Effector memory CD4-positive, alpha-beta T cell (primary cell): ENCODE results near the gene SULT4A1.
A peak's percentile ranks its signal among the peaks of the same experiment; 100 is the strongest.

Experiments
- DNase-seq, 3 donors: peaks; one replicate each; pipeline ENCODE4 v3.0.0-alpha.2; 2020
- H3K27ac ChIP-seq: 2 replicates; pipeline ENCODE4 v1.7.0; 2013; ENCODE audit warnings: mild to moderate bottlenecking, low read length, moderate library complexity; ENCODE audit not compliant: insufficient read depth, poor library complexity, severe bottlenecking
- H3K27me3 ChIP-seq: replicated peaks from 2 replicates; pipeline ENCODE4 v1.7.0; 2013; ENCODE audit warnings: mild to moderate bottlenecking, low read length; ENCODE audit not compliant: insufficient read depth, control insufficient read depth, poor library complexity, severe bottlenecking
- H3K36me3 ChIP-seq: 2 replicates; pipeline ENCODE4 v1.7.0; 2013; ENCODE audit warnings: mild to moderate bottlenecking, low read length, moderate library complexity; ENCODE audit not compliant: control insufficient read depth, insufficient read depth
- H3K4me1 ChIP-seq: 2 replicates; pipeline ENCODE4 v1.7.0; 2013; ENCODE audit warnings: low read length, mild to moderate bottlenecking; ENCODE audit not compliant: control insufficient read depth, insufficient read depth, poor library complexity, severe bottlenecking
- H3K4me3 ChIP-seq: 2 replicates; pipeline ENCODE4 v1.7.0; 2013; ENCODE audit warnings: low read length, low read depth, mild to moderate bottlenecking; ENCODE audit not compliant: insufficient read depth, poor library complexity, severe bottlenecking
- H3K9me3 ChIP-seq: 2 replicates; pipeline ENCODE4 v1.7.0; 2013; ENCODE audit warnings: mild to moderate bottlenecking, low read length, moderate library complexity; ENCODE audit not compliant: control insufficient read depth

The SULT4A1 gene

GRCh38 chr22:43823353-43823908 lies 38.9 kb downstream of the SULT4A1 start:
- DNase-seq, result no peak
- Histone ChIP-seq H3K36me3 (no peaks in the 10 kb centered on the region), H3K9me3 (no peaks in the 10 kb centered on the region), H3K4me3 (no peak overlapping the region), H3K4me1 (no peaks in the 10 kb centered on the region), H3K27ac (no peak overlapping the region), H3K27me3 (peaks cover 3% of the 10 kb centered on the region)

- Histone ChIP-seq H3K9me3 (no peaks in the 10 kb centered on the region), H3K27me3 (peaks cover 3% of the 10 kb centered on the region), H3K36me3 (no peaks in the 10 kb centered on the region), H3K27ac (no peak overlapping the region), H3K4me1 (no peaks in the 10 kb centered on the region), H3K4me3 (no peak overlapping the region)
- DNase-seq, result no peak
These were observed 40.5 kb downstream of the SULT4A1 start for GRCh38 chr22:43821606-43822425.

- Histone ChIP-seq H3K4me1 (no peaks in the 10 kb centered on the region), H3K36me3 (no peaks in the 10 kb centered on the region), H3K27me3 (peaks cover 3% of the 10 kb centered on the region), H3K9me3 (no peaks in the 10 kb centered on the region), H3K4me3 (no peak overlapping the region), H3K27ac (no peak overlapping the region)
- no peak for DNase-seq
These were observed 41.5 kb downstream of the SULT4A1 start for GRCh38 chr22:43820651-43821305.

DNA sequence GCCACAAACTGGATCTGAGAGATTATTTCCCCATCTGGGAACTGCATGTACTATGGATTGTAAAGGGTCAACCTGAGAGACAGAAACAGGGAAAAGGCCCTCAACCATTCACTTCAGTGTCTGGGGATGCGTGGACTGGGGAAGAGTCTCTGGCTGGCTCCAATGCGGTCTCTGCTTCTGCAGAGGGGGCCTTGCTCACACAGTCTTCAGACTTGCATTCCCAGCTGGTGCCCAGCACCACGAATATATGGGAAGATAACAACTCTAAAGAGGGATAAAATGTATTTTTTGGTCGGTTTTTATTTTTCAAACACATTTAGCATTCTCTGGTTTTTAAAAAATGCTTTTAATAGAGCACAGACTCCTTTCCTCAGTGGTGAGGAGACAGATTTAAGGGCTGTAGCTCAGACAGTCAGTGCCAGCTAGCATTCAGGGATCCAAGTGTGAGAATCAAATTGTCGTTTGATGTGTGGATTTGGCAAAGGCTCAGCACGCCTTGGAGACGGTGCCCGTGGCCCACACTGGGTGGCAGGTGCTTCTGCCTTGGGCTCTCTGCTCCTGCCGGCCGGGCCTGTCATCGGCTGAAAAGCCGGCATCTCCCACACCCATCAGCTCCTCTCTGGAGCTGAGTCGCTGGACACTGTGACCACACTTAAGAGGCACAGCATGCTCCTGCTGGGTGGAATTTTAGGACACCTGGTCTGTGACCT lies 42.2 kb downstream of the SULT4A1 start:
- Histone ChIP-seq H3K36me3 (no peaks in the 10 kb centered on the region), H3K4me3 (no peak overlapping the region), H3K27ac (no peak overlapping the region), H3K27me3 (peaks cover 3% of the 10 kb centered on the region), H3K9me3 (no peaks in the 10 kb centered on the region), H3K4me1 (no peaks in the 10 kb centered on the region)
- no peak for DNase-seq

DNA sequence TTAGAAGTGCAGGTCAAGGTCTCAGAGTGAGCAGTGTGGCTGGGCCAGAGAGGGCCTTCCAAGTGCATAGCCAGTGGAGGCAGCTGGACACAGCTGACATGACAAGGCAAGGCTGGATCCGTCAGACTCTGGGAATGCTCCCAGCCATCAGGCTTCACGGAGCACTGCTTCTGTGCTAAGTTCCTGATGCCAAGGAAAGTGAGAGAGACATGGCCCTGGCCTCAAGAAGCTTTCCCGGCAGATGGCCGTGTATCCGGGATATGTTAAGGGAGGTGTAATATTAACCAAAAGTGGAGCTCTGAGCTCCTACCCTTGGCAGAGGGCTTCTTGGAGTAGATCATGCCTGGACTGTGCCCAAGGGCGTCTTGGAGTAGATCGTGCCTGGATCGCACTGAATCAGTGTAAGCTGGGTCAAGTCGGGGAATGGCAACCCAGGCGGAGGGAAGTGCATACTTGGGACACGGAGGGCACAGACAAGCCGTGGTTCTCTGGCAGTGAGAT lies 42.8 kb downstream of the SULT4A1 start:
- no peak for DNase-seq
- Histone ChIP-seq H3K27ac (no peak overlapping the region), H3K4me1 (no peaks in the 10 kb centered on the region), H3K36me3 (no peaks in the 10 kb centered on the region), H3K27me3 (peaks cover 3% of the 10 kb centered on the region), H3K4me3 (no peak overlapping the region), H3K9me3 (no peaks in the 10 kb centered on the region)

DNA sequence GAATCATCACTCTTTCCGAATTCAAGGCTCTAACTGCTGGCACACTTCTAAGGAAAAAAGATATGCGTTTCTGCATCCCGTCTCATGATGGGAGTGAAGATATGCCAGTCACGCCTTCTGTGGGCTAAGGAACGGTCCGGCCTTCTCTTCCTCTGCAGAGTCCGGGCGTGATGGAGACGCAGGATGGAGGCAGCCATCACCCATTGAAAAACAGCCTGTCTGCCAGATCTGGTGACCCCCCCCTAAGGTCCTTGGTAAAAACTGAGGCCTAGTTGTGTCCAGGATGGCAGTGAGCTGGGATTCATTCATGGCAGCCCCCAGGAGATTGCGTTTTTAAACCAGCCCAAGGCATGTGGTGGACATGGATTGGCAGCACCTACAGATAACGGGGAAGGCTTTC lies 43.3 kb downstream of the SULT4A1 start:
- Histone ChIP-seq H3K36me3 (no peaks in the 10 kb centered on the region), H3K4me3 (no peak overlapping the region), H3K4me1 (no peaks in the 10 kb centered on the region), H3K9me3 (no peaks in the 10 kb centered on the region), H3K27me3 (peaks cover 3% of the 10 kb centered on the region), H3K27ac (no peak overlapping the region)
- no peak for DNase-seq

DNA sequence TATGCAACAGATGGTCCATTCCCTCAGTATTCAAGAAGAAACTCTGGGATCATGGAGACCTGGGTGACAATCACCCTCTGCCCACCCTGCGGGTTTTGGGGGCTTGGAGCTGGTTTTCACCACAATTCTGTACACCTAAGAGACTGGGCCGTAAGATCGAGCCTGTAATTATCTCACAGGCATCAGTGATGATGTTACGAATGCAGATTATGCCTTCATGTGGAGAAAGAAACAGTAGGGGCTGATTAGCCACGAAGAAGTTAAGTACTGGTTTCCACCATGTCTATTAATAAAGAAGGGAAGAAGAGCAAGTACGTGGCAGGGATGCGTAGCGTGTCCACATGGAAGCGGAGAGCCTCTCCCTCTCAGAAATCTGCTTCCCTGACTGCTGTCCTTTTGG lies 44.9 kb downstream of the SULT4A1 start:
- H3K4me3 ChIP-seq, result no peak overlapping the region
- no peaks in the 10 kb centered on the region for H3K9me3 ChIP-seq
- H3K27ac ChIP-seq, result no peak overlapping the region
- H3K36me3 ChIP-seq, result no peaks in the 10 kb centered on the region
- H3K27me3 ChIP-seq, result peaks cover 3% of the 10 kb centered on the region
- no peaks in the 10 kb centered on the region for H3K4me1 ChIP-seq
- DNase-seq, result no peak

- no peak overlapping the region for H3K4me3 ChIP-seq
These were observed 48.0 kb downstream of the SULT4A1 start for GRCh38 chr22:43814264-43814663.

DNA sequence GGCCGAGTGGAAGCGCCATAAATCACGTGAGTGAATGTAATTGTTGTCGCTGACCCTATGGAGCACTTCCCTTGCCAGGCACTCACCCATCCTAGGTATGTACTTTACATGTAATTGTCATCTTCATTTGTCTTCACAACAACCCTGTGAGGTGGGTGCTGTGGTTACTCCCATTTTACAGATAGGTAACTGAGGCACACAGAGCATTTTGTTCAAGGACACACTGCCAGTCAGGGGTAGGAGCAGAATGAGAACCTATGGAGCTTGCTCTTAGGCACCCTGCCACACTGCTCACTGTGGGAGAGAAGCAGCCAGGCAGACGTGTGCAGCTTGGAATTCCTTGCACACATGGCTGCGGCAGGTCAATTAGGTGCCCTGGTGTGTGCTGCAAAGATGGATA lies 49.4 kb downstream of the SULT4A1 start:
- peak overlapping the region; percentile 64 for H3K27ac ChIP-seq
- no peaks in the 10 kb centered on the region for H3K9me3 ChIP-seq
- H3K4me3 ChIP-seq, result peak overlapping the region; percentile 75
- H3K27me3 ChIP-seq, result no peaks in the 10 kb centered on the region
- H3K36me3 ChIP-seq, result no peaks in the 10 kb centered on the region
- no peaks in the 10 kb centered on the region for H3K4me1 ChIP-seq
- no peak for DNase-seq

More at GRCh38 chr22:43814264-43814663, 48.0 kb downstream of the SULT4A1 start:
- H3K27me3 ChIP-seq, result no peaks in the 10 kb centered on the region
- no peak overlapping the region for H3K27ac ChIP-seq
- H3K9me3 ChIP-seq, result no peaks in the 10 kb centered on the region
- H3K36me3 ChIP-seq, result no peaks in the 10 kb centered on the region
- no peak for DNase-seq
- no peaks in the 10 kb centered on the region for H3K4me1 ChIP-seq
